Peyer's patch (tissue), 4 donors: ENCODE results near the gene FKBP9.
"Not testable (repeated sequence)": the region's sequence is repeated elsewhere in the genome, so short reads cannot be mapped to it uniquely, and the experiment has no call there.

Source experiments
- POLR2A ChIP-seq, 2 donors: fragments of 450-650 bp; IDR thresholded peaks; one replicate each; pipeline ENCODE4 v1.5.1; 2017; ENCODE audit warnings: antibody characterized with exemption in 2 of 2, mild to moderate bottlenecking in 2 of 2, moderate library complexity in 2 of 2
- TF ChIP-seq, protein P1 (sequence below), 6 experiments: fragments of 450-650 bp in 4 of 6; fragments of 200-600 bp in 2 of 6; sonication (generic) in 1 of 6; IDR thresholded peaks; one replicate each; pipeline ENCODE4 v1.5.1; 2017 to 2019; ENCODE audit warnings: antibody characterized with exemption in 6 of 6, mild to moderate bottlenecking in 3 of 6, moderate library complexity in 1 of 6

- TF ChIP-seq, protein P1, sequence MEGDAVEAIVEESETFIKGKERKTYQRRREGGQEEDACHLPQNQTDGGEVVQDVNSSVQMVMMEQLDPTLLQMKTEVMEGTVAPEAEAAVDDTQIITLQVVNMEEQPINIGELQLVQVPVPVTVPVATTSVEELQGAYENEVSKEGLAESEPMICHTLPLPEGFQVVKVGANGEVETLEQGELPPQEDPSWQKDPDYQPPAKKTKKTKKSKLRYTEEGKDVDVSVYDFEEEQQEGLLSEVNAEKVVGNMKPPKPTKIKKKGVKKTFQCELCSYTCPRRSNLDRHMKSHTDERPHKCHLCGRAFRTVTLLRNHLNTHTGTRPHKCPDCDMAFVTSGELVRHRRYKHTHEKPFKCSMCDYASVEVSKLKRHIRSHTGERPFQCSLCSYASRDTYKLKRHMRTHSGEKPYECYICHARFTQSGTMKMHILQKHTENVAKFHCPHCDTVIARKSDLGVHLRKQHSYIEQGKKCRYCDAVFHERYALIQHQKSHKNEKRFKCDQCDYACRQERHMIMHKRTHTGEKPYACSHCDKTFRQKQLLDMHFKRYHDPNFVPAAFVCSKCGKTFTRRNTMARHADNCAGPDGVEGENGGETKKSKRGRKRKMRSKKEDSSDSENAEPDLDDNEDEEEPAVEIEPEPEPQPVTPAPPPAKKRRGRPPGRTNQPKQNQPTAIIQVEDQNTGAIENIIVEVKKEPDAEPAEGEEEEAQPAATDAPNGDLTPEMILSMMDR (IDR thresholded peaks at IDR 0.05): not testable (repeated sequence)
- TF ChIP-seq POLR2A (IDR thresholded peaks at IDR 0.05): not testable (repeated sequence)
Observed at GRCh38 chr7:32999380-32999779, 42.1 kb downstream of the FKBP9 start.
